HG03135 (cell line): ENCODE results near the gene LMOD3.

Experiments
- ATAC-seq: cut with Tn5 transposase; IDR thresholded peaks from one replicate; pipeline ENCODE4 v1.9.1; 2021; ENCODE audit warnings: mild to moderate bottlenecking, moderate library complexity; ENCODE audit not compliant: unreplicated experiment

Gene LMOD3

DNA sequence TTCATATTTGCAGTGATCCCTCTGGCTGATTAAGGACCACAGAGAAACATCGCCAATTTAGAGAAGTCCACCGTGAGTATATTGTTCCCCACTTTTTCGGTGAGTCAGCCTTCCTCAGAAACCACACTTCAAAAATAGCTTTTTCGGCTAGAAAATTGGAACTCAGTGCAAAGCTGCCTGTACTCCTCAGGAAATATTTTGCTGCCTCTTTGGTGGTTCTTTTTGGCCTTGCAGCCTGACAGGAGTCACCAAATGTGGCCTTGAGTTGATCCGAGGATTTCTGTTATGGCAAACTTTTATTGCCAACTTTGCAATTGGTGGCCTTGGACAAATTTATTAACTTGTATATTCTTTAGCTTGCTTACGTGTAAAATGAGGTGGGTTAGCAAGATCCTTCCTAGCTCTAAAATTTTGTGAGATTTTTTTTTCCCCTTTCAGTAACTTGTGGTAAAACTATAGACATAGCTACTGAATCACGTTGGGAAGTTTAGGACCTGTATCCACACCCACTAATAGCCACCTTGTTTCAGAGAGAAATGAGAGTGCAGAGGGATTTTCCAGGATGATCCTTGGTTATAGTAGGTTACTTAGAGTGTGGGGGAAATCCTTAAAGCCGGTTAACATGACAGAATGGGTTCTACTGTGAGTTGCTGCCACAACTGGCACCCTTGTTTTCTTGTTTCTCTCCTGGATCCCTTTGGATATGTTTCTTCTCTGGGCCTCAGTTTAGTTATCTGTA, 27.8 kb downstream of the LMOD3 start:
- no peak for ATAC-seq

DNA sequence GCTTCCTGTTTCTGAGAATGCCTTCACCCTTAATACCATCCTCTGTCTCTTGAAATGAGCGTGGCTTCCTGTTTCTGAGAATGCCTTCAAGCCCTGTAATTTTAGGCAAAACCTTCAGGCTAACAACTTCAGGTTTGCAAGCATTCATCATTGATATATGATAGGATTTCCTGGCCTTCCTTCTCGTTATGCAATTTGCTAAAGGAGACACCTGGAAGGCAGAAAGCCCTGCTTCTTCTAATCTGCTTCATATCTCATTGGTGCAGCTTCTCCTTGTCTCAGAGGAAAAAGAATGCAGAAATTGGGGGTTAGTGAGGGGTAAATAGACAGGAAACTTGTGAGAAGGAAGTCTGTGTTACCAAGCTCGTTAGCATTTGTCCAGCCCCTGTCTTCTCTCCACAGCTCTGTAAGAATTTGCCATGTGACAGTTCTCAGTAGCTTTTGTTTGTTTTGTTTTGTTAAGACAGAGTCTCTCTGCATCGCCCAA, 30.3 kb downstream of the LMOD3 start:
- ATAC-seq = peak; percentile 81

DNA sequence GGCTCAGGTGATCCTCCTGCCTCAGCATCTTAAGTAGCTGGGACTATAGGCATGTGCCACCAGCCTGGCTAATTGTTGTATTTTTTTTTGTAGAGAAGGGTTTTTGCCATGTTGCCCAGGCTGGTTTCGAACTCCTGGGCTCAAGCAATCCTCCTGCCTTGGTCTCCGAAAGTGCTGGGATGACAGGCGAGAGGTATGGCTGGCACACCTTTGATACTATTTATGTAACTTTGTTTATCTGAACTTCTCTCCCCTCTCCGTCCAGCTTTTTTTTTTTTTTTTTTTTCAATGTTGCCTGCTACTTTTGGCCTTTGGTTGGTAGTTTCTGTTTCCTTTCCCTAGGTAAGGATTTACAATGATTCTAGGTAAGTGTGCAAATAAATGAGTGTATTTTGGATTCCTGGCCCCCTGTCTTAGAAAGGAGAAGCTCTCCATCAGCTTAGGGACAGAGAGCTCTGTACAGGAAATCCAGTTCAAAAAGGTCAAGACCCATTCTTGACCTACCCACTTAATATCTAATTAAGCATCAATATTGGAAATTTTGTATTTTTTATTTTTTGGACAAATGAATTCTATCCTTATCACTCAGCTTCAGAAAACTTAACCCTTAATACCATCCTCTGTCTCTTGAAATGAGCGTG, 30.9 kb downstream of the LMOD3 start:
- ATAC-seq = peak; percentile 7

DNA sequence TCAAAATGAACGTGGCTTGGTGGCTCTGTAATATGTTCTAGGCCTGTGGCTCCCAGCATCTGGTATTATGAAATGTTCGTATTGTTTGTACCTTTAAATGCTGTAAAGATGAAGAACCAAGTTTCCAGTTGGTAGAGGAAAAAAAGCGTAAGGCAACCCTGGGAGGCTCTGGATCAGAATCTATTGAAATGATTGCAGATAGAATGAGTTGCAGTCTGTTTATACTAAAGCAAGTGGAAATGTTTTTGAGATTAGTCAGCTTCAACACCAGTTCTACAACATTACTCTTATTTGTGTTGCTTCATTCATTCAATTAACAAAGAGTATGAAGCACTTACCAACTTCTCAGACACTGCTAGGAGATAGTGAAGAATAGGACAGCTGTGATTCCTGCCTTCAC, 32.4 kb downstream of the LMOD3 start:
- ATAC-seq = no peak

DNA sequence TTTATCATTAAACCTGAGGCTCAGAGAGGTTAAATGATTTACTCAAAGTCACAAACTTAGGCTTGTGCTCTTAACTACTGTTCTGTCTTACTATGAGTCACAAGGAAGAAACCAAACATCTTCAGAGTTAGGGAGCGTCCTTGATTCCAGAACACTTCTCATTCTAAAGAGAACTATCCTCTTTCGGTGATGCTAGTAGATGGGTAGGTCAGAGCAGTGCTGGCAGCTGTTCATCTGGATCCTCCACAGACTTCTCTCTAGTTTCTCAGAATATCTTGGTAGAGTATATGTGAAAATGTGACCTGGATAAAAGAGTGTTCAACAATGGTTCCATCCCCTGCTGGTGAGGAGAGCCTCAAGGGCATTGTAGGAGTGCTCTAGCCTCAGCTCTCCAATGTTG, 34.3 kb downstream of the LMOD3 start:
- ATAC-seq = no peak

DNA sequence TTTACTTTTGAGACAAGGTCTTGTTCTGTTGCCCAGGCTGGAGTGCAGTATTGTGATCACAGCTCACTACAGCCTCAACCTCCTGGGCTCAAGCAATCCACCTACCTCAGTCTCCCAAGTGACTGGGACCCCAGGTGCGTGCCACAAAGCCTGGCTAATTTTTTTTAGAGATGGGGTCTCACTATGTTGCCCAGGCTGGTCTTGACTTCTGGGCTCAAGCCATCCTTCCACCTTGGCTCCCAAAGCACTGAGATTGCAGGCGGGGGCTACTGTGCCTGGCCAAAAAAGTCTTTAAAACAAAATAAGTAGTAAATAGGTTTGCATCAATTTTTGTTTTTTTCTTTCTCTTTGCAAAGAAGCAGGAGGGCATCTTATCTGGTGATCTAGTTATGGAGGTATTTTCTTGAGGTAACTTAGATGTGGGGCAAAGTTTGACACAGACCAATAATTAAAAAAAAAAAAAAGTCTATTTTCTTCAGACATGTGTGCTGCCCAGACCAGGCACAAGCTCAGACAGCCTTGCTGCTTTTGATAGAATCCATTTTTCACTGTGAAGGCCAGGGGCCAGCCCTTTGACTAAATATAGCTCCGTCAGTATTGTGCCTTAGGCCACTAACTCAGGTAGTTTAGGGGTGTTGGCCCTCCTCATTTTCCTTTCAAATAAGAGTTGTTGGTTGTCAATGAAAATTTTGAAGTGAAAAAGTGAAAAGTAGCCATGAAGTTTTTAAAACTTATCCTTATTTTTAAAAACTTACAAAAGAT, 35.2 kb downstream of the LMOD3 start:
- no peak for ATAC-seq

DNA sequence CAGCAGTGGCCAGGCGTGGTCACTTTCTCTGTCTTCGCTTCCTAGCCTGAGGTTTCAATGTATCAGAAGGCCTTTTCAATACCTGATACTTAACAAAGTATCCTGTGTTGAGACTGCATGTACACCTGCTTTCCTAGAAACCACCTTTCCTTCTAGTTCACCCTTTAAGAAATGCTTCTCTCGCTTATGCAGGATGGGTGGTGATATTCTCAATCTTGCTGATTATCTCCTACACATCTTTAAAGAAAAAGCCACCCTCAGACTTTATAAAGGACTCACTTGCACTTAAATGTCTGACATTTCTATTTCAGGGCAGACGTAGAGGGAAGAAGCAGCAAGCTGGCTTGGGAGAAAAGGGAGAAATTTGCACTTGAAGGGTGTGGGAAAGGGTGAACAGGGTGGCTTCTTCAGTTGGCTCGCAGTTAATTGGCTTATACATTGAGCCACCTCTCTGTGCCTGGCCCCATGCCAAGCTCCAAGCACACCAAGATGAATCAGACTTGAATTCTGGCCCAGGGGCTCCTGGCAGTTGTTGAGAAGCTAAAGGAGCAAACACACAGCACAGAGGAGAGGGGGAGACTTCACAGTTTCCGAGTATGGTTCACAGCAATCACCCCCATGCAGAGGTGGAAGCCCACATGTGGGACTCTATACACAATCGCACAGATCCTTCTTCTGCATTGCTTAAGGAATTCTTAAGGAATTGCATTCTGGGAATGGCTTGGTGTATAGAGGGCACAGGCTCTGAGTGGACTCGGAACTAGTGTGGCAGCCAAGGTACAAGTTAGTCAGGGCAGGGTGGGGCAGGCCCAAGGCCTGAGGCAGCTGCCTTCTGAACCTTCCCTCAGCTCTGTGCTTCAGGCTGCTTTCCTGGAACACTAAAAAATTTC, 36.3 kb downstream of the LMOD3 start:
- no peak for ATAC-seq

DNA sequence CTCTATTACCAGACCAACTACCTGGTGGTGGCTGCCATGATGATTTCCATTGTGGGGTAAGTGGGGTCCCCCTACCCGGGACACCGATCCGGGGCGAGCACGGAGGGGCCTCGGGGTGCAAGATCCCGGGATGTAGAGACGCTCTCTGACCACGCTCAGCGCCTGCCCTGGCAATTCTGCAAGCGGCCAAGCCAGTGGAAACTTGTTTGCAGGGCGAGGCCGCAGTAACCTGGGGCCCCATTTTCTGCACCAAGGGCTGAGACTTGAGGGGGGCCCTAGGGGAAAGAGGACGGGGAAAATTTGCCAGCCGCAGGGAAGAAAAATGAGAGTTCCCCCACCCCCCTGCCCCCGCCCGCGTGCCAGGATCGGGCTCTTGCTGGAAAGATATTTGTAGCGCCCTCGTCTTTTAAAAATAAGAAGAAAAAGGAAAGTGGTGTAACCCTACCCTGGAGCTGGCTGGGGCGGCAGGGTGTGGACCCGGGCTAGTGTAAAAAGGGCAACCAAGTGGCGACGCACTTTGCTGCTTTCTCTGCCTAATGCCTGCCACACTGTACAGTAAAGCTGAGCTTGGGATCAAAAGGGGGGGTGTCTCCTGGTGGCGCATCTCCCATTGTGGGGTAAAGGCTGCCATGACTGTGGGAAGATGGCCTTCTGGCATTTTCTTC, 37.1 kb downstream of the LMOD3 start:
- ATAC-seq = no peak

DNA sequence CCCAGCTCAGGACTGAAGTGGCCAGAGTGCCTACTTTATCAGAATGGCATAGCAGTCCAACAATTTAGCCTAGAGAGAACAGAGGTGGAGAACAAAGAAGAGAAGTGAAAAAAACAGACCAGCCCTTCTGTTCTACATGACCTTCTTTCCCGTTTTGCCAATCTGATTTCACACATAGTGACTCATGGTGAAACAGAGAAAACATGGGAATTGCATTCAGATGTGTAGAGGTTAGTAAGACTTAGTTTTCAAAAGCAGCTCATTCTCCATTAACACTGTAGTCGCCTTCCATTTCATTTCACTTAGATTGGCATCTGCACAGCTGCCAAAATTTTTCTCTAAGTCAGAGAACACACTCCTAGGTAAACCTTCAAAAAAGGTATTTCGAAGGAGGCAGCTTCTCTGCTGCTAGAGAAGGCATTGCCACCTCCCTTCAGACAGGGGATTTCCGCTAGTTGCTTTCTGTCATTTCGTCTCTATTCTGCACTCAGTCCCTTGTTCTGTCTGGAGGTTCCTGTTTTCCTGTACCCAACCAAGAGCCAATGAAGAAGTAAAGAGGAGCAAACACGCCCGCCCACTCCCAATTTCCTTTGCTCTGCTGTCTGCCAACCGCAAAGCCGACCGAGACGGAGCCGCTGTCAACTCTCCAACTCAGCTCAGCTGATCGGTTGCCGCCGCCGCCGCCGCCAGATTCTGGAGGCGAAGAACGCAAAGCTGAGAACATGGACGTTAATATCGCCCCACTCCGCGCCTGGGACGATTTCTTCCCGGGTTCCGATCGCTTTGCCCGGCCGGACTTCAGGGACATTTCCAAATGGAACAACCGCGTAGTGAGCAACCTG, 37.8 kb downstream of the LMOD3 start, which contains the start of gene ARL6IP5:
Gene ARL6IP5 (plus strand): TSS at position 612 of the 842 bp plus-strand sequence. CDS start 111 bp downstream, at position 723.
- peak; percentile 63 for ATAC-seq

DNA sequence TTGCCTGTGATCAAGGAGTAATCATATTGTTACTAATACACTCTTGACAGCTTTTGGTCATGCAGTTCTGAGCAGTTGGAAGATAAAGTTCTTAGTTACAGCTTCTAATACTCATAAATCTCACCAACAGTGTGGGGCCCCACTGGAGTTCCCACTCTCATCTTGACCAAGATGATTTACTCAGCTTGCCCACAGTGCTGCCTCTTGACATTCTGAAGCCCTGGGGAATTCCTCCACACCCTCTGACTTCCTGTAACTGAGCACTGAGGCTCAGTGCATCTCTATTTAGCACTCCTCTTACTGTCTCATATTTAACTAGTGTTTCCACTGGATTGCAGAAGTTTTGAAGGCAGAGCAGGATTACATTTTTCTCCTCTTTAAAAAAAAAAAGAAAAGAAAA, 39.6 kb downstream of the LMOD3 start:
- ATAC-seq = peak; percentile 44

DNA sequence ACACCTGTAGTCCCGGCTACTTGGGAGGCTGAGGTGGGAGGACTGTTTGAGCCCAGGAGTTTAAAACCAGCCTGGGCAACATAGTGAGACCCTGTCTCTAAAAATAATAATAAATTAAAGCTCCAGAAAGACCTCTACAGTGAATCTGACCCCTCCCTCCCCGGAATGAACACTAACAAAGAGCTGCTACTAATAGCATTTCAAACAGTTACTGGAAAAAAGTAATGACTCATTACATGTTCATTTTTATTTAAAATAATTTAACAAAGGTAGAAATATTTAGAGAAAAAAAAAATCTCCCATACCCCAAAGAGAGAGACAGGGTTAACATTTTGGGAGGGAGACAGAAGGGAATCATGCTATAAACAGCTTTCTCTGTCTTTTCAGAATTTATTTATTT, 40.0 kb downstream of the LMOD3 start:
- no peak for ATAC-seq

DNA sequence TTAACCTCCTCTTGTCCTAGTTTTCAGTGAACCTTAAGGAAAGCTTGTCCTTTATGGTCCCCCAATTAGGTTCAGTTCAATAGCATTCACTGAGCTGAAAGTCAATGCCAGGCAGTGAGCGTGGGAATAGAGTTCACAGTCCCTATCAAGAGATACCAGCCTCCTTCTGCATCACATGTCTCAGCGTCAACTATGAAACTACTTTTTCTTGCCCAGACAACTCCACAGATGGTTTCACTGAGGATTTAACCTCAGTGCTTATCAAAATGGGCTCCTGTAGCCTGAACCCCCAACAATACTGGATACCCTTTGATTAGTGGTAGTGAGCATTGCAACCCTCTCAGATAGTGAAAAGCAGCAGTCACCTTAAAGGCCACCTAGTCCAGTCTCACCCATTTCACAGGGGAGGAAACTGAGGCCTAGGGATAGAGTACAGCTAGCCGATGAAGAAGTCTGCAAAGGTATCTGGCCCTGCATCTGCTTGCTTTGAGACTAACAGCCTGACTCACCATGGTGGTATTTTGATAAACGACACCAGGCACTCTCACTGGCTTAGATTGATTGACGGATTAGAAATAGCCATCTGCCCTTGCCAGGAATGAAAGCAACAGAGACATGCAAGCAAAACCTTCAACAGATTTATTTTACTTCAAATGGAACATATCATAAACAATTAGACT, 40.7 kb downstream of the LMOD3 start:
- no peak for ATAC-seq

DNA sequence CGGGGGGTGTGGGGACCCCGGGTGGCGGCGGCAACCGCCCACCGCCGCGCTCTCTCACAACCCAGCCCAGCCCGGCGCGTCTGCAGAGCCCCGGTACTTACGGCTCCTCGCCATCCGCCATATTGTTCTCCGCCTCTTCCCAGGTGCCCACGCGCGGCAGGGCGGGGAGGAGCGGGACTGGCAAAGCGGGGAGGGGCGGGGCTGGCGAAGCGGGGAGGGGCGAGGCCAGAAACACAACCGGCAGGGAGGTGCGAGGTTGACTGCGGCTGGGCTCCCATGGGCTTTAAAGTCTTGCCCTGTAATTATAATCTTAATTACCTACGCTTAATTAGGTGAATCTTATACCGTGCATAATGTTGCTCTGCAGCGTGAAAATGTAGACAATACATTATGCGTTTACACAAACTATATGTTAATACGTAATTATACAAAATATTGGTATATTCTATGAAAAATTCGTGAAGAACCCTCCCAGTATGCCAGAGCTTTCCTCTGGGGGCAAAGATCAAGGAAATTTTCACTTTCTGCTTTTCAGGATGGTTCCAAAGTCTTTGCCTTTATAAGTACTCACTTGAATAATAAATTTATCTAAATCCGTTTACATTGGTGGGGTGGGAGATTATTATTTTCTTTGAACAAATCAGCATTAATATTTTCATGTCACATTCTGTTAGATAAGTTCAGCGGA, 42.0 kb downstream of the LMOD3 start, which contains the start of gene UBA3:
Gene UBA3 (minus strand): TSS at position 133 of the 688 bp plus-strand sequence. CDS start 12 bp downstream, at position 121.
- ATAC-seq = peak; percentile 57

DNA sequence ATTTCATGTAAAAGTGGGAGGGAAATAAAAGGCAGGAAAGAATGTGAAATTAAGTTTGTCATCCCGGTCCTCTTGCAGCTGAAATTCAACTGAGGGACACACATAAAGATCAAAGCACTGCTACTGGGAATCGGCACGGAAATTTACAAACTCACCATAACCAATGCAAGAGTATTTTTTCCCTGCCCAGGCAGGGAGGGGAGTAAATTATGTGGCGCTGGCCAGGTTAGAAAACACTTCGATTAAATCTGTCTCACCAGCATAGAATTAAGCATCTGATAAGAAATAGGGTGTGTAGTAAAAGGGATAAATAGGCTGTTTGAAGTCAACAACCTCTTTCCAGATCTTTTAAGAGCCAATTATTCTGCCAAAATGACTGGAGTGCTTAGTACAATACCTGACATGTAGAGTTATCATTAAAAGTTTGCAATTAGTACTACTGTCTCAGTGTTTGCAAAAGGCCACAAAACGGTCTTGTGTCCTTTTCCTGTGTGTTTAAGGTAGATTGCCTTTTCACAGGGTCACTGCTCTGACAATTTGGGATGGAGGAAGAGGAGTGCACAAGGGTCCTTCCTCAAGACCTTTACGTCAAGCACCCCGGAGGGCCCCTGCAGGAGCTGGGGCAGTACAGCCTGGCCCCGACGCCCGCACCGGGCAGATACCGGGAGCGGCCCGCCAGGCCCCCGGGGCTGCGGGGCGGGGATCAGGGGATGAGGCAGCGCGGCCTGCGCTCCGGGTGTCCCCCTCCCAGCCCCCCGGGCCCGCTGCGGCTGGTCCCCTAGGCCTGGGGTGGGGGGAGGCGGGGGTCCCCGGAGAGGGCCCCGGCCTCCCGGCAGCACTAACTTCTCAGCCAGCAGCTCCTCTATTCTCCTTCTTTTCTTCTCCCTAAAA, 42.9 kb downstream of the LMOD3 start:
- peak; percentile 20 for ATAC-seq

DNA sequence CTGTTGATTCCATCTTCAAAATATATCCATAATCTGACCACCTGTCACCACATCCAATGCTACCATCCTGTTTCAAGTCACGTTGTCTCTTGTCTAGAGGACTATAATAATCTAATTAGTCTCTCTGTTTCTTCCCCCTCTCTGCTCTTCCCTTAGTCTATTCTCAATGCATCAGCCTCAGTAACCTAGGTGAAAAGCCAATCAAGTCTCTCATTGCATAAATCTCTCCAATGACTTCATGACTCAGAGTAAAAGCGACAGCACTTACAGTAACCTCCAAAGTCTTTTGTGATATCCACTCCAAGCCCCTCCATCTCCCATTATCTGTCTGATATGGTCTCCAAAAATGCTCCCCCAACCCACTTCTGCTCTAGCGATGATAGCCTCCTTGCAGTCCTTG, 49.5 kb downstream of the LMOD3 start:
- ATAC-seq = no peak

DNA sequence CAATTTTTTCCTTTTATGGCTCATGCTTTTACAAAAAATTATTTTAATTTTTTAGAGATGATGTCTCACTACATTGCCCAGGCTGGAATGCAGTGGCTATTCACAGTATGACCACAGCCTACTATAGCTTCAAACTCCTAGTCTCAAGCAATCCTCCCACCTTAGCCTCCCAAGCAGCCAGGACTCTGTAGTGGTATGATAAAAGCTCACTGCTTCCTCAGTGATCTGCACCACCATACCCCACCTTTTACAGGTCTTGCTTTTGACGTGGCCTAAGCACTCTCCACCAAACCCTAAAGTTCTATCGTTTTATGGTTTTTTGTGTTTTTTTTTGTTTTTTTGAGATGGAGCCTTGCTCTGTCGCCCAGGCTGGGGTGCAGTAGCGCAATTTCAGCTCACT, 56.3 kb downstream of the LMOD3 start:
- ATAC-seq = no peak
